ENCODE measurements around the gene ZNF366.

Gene ZNF366, protein sequence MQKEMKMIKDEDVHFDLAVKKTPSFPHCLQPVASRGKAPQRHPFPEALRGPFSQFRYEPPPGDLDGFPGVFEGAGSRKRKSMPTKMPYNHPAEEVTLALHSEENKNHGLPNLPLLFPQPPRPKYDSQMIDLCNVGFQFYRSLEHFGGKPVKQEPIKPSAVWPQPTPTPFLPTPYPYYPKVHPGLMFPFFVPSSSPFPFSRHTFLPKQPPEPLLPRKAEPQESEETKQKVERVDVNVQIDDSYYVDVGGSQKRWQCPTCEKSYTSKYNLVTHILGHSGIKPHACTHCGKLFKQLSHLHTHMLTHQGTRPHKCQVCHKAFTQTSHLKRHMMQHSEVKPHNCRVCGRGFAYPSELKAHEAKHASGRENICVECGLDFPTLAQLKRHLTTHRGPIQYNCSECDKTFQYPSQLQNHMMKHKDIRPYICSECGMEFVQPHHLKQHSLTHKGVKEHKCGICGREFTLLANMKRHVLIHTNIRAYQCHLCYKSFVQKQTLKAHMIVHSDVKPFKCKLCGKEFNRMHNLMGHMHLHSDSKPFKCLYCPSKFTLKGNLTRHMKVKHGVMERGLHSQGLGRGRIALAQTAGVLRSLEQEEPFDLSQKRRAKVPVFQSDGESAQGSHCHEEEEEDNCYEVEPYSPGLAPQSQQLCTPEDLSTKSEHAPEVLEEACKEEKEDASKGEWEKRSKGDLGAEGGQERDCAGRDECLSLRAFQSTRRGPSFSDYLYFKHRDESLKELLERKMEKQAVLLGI

DNA sequence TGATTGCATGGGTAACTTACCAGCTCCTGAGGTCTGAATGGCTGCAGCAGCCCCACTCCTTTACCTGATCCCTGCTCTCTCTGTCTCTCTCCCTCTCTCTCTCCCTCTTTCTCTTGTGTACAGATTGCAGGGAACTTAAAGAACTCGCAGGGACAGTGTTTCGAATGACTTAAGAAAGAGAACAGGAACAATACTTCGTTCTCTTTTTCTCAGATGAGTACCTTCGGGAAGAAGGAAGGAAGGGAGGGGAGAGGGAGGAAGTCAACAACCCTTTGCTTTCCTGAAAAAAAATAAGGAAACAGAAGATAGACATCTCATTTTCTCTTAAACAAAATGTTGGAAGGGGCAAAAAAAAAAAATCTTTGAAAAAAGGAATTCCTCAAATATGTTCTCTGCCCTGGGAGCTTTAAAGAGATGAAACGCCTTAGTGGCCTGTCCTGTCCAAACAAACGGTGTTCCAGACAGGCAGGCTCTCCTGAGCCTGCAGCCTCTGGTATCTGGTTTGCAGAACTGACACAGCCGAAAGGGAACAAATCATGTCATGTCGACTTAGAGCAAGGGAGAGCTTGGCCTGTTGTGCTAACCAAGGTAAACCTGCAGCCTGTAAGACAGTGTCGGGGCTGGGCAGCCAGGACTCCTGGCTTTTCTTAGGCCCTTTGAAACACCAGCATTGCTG, at the start of gene ZNF366:
Gene ZNF366, minus strand, starts transcription at position 180 of the 676 bp plus-strand sequence. CDS start 45,914 bp downstream, outside the sequence.
- DNase-seq (ENCODE audit: low spot score): no peak

DNA sequence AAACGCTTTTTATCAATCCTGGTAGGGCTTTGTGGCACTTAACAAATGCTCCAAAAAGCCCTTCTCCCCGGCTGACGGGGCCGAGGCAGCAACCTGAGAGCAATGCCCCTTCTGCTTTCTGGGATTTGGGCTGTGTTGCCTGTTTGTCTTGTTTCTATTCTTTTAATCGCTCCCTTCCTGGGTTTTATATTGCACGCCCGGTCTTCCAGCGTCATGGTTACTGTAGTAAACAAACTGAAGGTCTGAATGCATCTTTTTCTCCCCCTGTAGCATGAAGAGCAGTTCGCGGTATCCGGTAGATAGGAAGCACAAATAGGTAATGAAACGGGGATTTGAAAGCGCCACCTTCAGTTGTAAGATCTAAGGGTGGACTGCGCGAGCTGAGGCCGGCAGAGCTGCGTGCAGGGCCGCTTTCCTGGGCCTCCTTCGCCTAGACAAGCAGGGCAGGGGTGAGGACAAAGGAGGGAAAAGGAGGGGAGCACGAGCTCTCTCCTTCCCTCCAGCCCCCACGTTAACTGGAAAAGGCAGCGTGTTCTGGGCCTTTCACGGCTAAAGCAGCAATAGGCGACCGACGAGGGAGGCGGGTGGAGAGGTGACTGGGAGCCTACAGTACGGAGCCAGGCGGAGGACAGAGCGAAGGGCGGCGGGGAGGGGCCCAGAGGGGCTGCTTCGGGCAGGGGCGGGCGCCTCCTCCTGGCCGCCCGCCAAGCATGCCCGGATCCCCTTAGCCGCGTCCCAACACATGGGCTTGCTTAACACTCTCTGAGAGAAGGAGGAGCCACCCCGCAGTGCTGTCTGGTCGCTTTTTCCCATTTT, 49.3 kb upstream of the ZNF366 start:
- DNase-seq (ENCODE audit: low spot score): peak; percentile 63

DNA sequence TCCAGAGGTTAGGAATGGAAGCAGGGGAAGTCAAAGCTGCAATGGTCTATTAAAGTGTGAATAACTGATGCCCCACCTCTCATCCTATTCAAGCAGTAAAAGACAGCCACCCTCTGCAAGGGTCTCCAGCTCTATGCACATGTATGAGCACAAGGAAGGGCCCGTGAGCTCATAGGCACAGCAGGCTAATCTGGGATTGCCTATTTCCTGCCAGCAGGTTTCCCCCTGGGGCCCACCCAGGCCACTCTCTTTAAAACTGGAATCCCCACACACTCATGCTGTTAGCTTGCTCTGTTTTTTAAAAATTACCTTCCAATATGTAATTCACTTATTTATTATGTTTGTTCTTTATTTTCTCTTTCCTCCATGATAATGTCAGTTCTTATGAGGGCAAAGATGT, 48.7 kb upstream of the ZNF366 start:
- no peak for DNase-seq (ENCODE audit: low spot score)

DNA sequence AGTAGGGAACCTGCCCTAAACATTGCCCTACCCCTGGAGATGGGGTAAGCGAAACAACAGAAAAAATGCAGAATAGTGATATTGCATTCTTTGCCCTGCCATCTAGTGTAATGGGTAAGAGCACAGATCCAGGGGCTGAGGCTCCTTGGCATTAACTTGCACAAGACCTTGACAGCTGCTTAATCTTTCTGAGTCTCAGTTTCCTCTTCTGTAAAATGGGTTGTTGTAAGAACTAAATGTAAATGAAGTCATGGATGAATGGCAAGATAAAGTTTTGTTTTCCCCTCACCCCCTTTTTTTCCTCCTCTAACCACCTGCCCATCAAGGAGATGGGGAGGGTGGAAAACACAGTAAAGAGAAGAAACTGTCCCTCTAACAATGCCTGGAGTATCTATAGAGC, 47.7 kb upstream of the ZNF366 start:
- no peak for DNase-seq (ENCODE audit: low spot score)

DNA sequence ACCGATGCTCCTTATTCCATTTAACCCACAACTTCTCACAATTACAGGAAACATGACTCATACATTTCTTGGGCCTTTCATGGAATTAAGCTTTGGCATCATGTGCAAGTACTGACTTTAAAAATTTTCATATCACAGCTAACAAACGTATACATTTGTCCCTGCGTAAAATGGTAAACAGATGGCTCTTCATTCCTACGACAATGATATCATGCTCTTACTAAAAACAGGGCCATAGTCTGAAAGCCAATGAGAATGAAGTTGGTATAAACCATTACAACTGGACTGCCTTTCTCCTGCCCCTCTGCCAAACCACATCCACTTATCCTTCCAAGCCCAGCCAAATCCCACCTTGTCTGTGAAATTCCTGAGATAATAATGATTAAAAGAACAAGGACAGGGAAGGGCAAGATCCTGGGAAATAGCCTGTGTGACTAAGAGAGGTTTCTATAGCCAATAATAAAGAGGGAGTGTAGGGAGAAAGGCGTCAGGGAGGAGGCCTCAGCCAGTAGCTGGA, 44.9 kb upstream of the ZNF366 start:
- DNase-seq (ENCODE audit: low spot score): no peak

DNA sequence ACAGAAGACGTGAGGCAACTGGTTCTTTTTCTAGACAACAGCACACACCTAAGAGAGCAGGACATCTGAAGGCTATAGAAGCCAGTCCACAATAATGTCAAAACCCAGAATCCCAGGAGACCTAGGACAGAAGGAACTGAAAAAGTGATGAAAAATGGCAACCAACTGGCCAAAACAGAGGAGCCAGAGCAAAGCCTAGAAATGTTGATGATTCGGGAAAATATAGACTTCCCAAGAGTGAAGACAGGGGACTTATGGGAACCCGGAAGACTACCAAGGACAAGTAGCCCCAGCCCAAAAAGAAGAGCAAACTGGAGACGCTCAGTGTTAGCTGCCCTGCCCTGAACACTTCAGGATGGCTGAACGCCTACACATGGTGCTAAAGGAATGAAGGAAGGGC, 43.4 kb upstream of the ZNF366 start:
- no peak for DNase-seq (ENCODE audit: low spot score)

DNA sequence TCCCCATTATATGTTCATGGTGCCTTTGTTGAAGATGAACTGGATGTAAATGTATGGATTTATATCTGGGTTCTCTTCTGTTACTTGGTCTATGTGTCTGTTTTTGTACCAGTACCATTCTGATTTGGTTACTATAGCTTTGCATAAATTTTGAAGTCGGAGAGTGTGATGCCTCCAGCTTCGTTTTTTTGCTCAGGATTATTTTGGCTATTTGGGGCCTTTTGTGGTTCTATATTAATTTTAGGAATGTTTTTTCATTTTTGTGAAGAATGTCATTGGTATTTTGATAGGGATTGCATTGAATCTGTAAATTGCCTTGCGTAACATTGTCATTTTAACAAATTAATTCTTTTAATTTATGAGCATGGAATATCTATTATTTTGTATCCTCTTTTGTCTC, 36.6 kb upstream of the ZNF366 start:
- no peak for DNase-seq (ENCODE audit: low spot score)

DNA sequence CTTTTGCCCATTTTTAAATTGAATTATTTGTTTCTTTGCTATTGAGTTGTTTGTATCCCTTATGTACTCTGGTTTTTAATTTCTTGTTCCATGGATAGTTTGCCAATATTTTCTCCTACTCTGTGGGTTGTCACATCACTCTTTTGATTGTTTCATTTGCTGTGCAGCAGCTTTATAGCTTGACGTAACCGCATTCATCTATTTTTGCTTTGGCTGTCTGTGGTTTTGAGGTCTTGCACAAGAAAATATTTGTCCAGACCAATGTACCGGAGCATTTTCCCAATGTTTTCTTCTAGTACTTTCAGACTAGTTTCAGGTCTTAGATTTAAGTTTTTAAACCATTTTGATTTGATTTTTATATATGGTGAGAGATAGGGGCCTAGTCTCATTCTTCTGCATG, 36.2 kb upstream of the ZNF366 start:
- no peak for DNase-seq (ENCODE audit: low spot score)

DNA sequence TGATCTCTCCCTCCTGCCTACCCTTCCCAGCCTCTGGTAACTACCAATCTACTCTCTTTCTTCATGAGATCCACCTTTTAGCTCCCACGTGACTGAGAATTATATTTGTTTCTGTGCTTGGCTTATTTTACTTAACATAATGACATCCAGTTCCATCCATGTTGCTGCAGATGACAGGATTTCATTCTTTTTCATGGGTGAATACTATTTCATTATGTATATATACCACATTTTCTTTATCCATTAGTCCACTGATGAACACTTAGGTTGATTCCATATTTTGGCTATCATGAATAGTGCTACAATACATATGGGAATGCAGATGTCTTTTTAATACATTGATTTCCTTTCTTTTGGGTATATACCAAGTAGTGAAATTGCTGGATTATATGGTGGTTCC, 35.5 kb upstream of the ZNF366 start:
- DNase-seq (ENCODE audit: low spot score): no peak

DNA sequence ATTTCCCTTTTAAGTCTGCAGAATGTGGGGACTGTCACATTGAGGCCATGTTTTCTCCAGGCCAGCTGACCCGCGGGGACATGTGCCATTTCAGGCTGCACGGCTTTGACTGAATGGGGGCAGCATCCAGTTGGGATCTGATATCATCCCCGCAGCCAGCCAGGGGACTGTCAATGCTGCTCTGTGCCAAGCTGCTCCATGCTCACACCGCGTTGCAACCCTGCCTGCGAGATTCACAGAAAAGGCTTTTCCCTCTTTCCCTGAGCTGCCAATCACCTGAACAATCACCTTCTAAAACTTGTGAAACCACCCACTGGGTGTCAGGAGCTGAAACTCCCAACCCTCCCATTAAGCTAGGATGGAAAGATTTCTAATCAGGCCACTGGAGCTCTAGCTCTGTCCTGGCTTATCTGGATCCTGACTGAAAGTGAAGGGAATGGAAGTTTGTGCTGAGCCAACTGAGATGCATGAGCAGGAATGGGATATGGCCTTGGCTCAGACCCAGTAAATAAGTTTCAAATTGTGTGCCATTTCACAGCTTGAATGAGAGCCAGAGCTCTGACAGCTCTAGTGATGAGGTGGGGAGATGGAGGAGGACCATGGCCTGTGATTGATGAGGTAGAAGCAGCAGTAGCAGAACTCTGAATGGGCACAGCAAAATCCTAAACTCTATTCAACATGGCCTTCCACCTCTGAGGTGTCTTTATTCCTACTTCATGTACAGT, 34.5 kb upstream of the ZNF366 start:
- peak; percentile 73 for DNase-seq (ENCODE audit: low spot score)

DNA sequence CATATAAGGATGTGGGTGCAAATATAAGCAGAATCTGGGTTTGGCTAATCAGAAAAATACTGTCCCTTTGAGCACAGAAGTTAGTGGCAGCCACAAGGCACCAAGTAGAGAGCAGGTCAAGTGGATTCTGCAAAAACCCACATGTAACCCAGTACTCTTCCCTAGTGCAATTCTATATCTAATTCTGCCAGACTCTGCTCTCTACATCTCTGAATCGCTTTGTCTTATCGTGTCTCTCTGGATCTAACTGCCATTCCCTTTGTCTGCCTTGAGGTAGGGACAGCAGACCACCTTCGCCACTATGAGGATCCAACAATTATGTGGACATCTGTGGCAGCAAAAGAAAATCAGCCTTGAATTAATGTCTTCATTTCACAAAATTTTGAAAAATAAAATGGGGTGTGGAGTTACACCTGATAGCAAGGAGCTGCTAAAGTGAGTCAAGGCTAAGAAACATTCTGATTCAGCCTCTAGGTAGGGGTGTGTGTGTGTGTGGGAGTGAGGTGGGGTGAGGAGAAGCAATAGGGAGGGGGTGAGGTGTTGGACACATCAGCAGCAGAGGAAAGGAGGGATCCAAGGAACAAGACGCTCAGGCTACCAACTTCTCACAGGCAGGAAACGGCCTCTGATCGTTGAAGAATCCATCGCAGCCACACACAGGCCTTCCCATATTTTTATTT, 33.7 kb upstream of the ZNF366 start:
- no peak for DNase-seq (ENCODE audit: low spot score)

DNA sequence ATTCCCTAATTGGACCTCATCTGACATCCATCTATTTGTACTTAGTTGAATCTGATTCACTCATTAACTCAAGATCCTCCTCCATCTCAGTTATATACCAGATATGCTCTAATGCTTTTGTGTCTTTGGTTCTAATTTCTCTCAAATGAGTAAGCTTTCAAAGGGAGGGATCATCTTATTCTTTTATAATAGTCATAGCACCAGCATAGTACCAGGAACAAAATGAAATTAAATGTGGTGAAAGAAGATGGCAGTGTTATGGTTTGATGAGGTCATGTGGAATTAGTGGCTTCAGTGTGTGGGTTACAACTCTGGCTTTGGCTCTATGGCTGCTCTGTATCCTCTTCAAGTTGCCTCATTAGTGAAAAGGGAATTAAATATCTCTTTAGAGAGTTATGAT, 32.5 kb upstream of the ZNF366 start:
- DNase-seq (ENCODE audit: low spot score): no peak

DNA sequence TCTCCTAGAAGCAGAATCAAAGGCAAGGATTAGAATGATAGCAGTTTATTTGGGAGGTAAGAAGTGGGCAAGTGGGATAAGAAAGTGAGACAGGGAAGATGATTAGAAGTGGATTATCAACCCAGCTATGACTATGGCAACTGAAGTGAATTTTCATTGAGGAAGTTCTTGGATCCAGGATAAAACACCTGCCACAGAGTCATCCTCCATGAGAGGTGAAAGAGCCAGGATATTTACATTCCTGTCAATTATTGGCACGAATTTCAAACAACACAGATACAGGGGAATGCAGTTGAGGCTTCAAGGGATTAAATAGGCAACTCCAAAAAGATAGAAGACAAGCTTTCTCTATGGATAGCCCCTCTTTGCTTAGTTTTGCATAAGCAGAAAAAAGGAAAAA, 31.8 kb upstream of the ZNF366 start:
- no peak for DNase-seq (ENCODE audit: low spot score)

DNA sequence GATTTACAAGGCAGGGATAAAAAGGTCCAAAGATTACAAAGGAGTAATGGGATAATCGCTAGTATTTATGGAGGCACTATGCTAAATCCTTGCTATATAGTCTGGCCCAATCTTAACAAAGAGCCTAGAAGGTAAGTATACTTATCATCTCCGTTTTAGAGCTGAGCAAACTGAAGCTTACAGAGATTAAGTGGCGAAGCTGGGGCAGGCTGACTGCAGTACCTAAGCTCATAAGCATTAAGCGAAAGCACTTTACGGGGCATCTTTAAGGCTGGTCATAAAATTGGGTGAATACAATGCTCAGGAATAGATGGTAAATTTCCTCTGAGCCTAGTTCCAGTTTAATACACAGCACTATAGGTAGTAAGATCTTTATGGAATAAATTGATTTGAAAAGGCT, 30.0 kb upstream of the ZNF366 start:
- DNase-seq (ENCODE audit: low spot score): no peak

DNA sequence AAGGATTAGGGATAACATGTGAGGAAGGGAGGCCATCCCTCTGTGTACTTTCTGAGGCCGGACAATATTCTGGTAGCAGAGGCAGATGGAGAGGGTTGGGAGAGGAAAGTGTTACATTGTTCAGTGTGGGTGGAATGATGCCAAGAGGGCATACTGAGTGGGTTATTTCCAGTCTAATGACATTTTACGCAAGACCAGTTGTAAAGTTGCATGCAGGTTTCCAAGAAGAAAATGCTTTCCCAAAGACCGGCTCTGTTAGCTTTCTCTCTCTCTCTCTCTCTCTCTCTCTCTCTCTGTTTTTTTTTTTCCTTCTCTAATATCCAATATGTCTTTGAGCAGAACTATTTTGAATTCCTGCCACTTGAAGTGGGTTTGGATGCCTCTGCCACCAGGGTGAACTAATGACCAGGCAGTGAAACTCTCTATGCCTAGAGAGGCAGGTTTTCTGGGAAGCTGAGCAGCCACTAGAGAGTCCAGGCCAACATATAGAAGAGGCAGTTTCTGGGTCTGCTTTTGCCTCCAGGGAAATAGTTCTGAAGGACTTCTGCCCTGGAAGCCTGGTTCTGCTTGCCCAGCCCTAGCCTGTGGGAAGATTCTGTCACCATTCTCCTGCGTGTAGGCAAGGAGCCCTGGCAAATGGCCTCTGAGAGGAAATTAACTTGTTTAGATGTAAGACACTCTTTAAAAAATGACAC, 24.4 kb upstream of the ZNF366 start:
- DNase-seq (ENCODE audit: low spot score): no peak

DNA sequence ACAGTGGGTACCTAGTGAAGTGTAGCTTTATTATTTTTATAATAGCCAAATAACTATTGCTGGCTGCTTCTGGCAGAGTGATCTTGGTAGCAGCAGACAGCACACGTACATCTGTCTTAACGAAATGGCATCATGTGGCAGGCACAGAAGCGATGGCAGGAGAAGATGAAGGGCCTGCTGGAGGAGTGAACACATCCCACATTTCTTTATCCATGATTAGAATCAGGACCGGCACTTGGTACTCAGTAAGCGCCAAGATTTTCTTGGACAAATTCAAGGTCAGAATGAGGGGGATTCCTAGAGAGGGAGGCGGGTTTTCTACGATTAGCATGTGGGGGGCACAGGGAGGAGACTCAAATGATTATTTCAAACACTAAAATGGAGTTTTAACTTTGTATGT, 23.0 kb upstream of the ZNF366 start:
- DNase-seq (ENCODE audit: low spot score): no peak

DNA sequence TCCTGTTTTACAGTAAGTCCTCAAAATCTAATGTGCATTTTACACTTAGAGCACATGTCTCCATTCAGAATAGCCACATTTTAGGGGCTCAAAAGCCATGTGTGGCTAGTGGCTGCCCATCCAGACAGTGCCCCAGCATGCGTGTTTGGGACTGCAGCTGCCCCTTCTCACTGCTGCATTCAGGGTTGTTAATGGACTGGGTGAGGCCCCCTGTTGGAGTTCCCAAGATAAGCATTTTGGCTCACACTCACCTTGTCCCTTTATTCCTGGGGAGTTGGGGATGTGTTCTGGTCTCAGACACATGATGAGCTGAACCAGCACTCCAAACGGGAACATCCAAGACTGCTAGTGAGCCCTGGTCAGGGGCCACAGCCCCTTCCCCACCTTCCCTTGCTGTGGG, 22.2 kb upstream of the ZNF366 start:
- no peak for DNase-seq (ENCODE audit: low spot score)

DNA sequence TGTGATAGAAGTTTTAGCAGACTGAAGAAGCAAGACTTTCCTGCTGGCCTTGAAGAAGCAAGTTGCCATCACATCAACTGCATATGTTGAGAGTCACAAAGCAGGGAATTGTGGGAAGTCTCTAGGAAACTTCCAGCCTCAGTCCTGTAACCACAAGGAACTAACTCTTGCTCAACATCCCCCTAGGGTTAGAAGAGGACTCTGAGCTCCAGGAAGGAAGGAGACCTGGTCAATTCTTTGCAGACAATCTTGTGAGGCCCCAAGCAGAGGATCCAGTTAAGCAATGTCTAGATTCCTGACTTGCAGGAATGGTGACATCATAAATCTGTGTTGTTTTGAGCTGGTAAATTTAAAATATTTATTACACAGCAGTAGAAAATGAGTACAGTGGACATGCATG, 18.6 kb upstream of the ZNF366 start:
- no peak for DNase-seq (ENCODE audit: low spot score)

DNA sequence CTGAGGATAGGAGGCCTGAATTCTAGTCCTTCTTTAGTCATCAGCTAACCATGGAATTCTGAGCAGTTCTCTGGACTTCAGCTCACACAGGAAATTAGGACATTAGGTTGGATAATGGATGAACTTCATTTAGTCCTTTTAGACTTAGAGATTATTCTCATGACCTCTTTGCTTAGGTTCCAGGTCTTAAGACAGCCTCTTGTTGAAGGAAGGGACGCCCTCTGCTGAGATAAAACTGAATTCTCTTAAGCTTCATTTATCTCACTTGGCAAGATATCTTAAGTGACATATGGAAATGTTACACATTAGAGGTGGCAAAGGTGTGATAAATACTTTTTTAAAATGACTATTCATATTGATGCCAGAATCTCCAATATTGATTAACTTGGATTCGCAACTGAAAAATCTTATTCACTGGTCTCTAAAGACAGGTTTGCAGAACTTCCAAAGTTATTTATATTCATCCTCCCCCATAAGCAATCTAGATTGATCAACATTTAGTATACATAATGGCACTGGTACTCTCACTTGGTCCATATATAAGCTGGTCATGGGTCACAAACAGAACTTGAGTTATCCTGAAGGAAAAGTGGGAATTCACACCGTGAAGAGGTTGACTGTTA, 16.9 kb upstream of the ZNF366 start:
- DNase-seq (ENCODE audit: low spot score): peak; percentile 69

DNA sequence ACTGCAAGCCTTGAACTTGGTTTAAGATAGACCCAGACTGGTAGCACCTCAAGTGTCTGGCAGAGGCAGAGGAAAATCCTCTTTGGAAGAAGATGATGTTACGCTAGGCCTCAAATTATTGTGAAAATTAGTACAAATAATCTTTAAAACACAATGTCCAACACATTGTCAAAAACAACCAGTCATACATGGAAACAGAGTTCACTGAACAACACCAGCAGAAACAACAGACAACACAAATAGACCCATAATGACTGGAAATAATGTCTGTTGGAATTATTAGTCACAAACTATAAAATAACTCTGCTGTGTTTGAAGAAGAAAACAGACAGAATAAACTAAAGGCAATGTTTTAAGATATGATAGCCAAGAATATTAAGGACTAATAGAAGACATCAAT, 15.4 kb upstream of the ZNF366 start:
- no peak for DNase-seq (ENCODE audit: low spot score)
